Endothelial cell of umbilical vein (primary cell): ENCODE data around the gene TCF20. TPM values are rescaled to one million over a fixed set of nuclear protein-coding genes. Genes with fewer than 3 reads are reported as not detected.

Experiments
- Bru-seq: library from RNA; stranded (reverse); fragments of 400-500 nt; gene quantifications from one replicate; lab custom pipeline; 2021; lab: Mats Ljungman, UMichigan
- BruChase-seq, 2 experiments: library from RNA; stranded (reverse); fragments of 400-500 nt; gene quantifications; one replicate each; lab custom pipeline; 2021; lab: Mats Ljungman, UMichigan
- BruUV-seq: library from RNA; stranded (reverse); fragments of 400-500 nt; replicated peaks from 2 replicates; lab custom pipeline; 2021; lab: Mats Ljungman, UMichigan
- CTCF ChIA-PET: fragments of 300-600, 350-600 bp; sonication (Branson Sonifier 250); formaldehyde crosslinking; loops from one replicate; lab custom pipeline; 2021; ENCODE audit warnings: antibody characterized with exemption, inconsistent platforms; lab: Charles Lee
- POLR2A ChIA-PET: fragments of 300-600, 350-600 bp; sonication (Branson Sonifier 250); formaldehyde crosslinking; loops from one replicate; lab custom pipeline; 2021; ENCODE audit warnings: antibody characterized with exemption, inconsistent platforms; lab: Charles Lee
- DNase-seq: peaks from one replicate; pipeline ENCODE4 v3.0.0-alpha.2; 2011; ENCODE audit warnings: low read depth, low spot score
- FAIRE-seq: peaks from 2 replicates; lab custom pipeline; 2011; peaks lifted over from hg19 to GRCh38; lab: Jason Lieb, UNC
- H2AFZ ChIP-seq: 2 replicates; pipeline ENCODE4 v1.6.0; 2012; ENCODE audit warnings: low read depth, low read length, control low read depth, inconsistent platforms
- H3K27ac ChIP-seq: 2 replicates; pipeline ENCODE4 v1.5.1; 2011; ENCODE audit warnings: low read depth, mild to moderate bottlenecking, control low read depth, low read length, moderate library complexity; ENCODE audit not compliant: insufficient read depth
- H3K27me3 ChIP-seq, 2 experiments: 2 replicates each; pipeline versions ENCODE4 v1.6.0 to v1.6.1; 2011; ENCODE audit warnings: low read length in 2 of 2, mixed read lengths in 1 of 2; ENCODE audit not compliant: control insufficient read depth in 2 of 2, insufficient read depth in 2 of 2
- H3K36me3 ChIP-seq, 2 experiments: 2 replicates in 1 of 2; 3 replicates in 1 of 2; pipeline ENCODE4 v1.5.1; 2011; ENCODE audit warnings: low read length in 2 of 2, mild to moderate bottlenecking in 1 of 2, moderate library complexity in 1 of 2; ENCODE audit not compliant: control insufficient read depth in 2 of 2, insufficient read depth in 2 of 2; ENCODE audit errors: extremely low read depth in 1 of 2
- H3K4me1 ChIP-seq: 3 replicates; pipeline ENCODE4 v1.5.1; 2011; ENCODE audit warnings: mild to moderate bottlenecking, low read length; ENCODE audit not compliant: control insufficient read depth, insufficient read depth; ENCODE audit errors: extremely low read depth
- H3K4me2 ChIP-seq: 2 replicates; pipeline ENCODE4 v1.6.1; 2011; ENCODE audit warnings: low read length, control low read depth, mixed read lengths; ENCODE audit not compliant: insufficient read depth
- H3K4me3 ChIP-seq, 3 experiments: fragments of 200-600 bp in 1 of 3; sonication (generic), shearing (Covaris generic) in 1 of 3; replicated peaks in 1 of 3; 2 replicates each; pipeline ENCODE4 v1.5.1; 2011 to 2016; ENCODE audit warnings: control low read depth in 3 of 3, low read length in 3 of 3, mild to moderate bottlenecking in 2 of 3, inconsistent platforms in 1 of 3, low read depth in 1 of 3, moderate library complexity in 1 of 3; ENCODE audit not compliant: insufficient read depth in 1 of 3
- H3K79me2 ChIP-seq: 2 replicates; pipeline ENCODE4 v1.6.0; 2012; ENCODE audit warnings: low read length, inconsistent platforms; ENCODE audit not compliant: control insufficient read depth, insufficient read depth
- H3K9ac ChIP-seq: replicated peaks from 2 replicates; pipeline ENCODE3; 2011; ENCODE audit warnings: low read length, control low read depth; ENCODE audit not compliant: insufficient read depth; ENCODE audit errors: extremely low read depth
- H3K9me1 ChIP-seq: replicated peaks from 3 replicates; pipeline ENCODE4 v1.6.0; 2011; ENCODE audit warnings: mild to moderate bottlenecking, low read length; ENCODE audit not compliant: control insufficient read depth, insufficient read depth; ENCODE audit errors: extremely low read depth
- H3K9me3 ChIP-seq: replicated peaks from 2 replicates; pipeline ENCODE4 v1.5.1; 2012; ENCODE audit warnings: low read length, inconsistent platforms; ENCODE audit not compliant: control insufficient read depth, insufficient read depth
- H4K20me1 ChIP-seq: replicated peaks from 2 replicates; pipeline ENCODE3; 2011; ENCODE audit warnings: mild to moderate bottlenecking, low read length; ENCODE audit not compliant: control insufficient read depth, insufficient read depth; ENCODE audit errors: extremely low read depth
- EZH2 ChIP-seq: IDR thresholded peaks from 2 replicates; pipeline ENCODE4 v1.6.1; 2012; ENCODE audit warnings: borderline replicate concordance, low read depth, mild to moderate bottlenecking, moderate library complexity, low read length, inconsistent platforms; ENCODE audit not compliant: severe bottlenecking
- FOS ChIP-seq: IDR thresholded peaks from 2 replicates; pipeline ENCODE4 v1.6.1; 2011; ENCODE audit warnings: mild to moderate bottlenecking, low read length, moderate library complexity, borderline replicate concordance; ENCODE audit not compliant: insufficient read depth
- GATA2 ChIP-seq: IDR thresholded peaks from 2 replicates; pipeline ENCODE4 v1.7.0; 2011; ENCODE audit warnings: low read depth, mild to moderate bottlenecking, moderate library complexity, mixed read lengths, low read length; ENCODE audit not compliant: insufficient read length, insufficient read depth
- JUN ChIP-seq: IDR thresholded peaks from 2 replicates; pipeline ENCODE4 v1.6.1; 2011; ENCODE audit warnings: borderline replicate concordance, low read depth; ENCODE audit not compliant: insufficient read length, insufficient read depth
- MYC ChIP-seq: IDR thresholded peaks from one replicate; pipeline ENCODE4 v1.6.1; 2011; ENCODE audit warnings: mild to moderate bottlenecking, low read depth, low read length
- POLR2A ChIP-seq: IDR thresholded peaks from 2 replicates; pipeline ENCODE4 v1.6.1; 2012; ENCODE audit warnings: low read depth, mild to moderate bottlenecking, control low read depth, low read length
- POLR2AphosphoS5 ChIP-seq: IDR thresholded peaks from 2 replicates; pipeline ENCODE4 v1.6.1; 2012; ENCODE audit warnings: low read depth, mild to moderate bottlenecking, control low read depth, low read length, moderate library complexity; ENCODE audit not compliant: insufficient read depth
- dilution Hi-C: fragments of 300-500 bp; cut with MboI; formaldehyde crosslinking; loops from one replicate; pipeline ENCODE4 v1.15.0; 2019; ENCODE audit warnings: low sequenced_read_pairs; ENCODE audit not compliant: extremely low pct_ligation_motif_present
- intact Hi-C: fragments of 100-400 bp; cut with micrococcal nuclease; formaldehyde crosslinking; loops from one replicate; pipeline ENCODE4 v1.10.0; 2022
- long read RNA-seq: library from polyadenylated mRNA; stranded (forward); transcript quantifications from one replicate; pipeline ENCODE4 v2.0.0, GENCODE V29; 2021
- polyA minus RNA-seq, 3 experiments: library from RNA; depleted of rRNA, polyadenylated mRNA; stranded (reverse); fragments of >200 nt; gene quantifications; 1 replicate in 1 of 3; 2 replicates in 2 of 3; pipeline ENCODE4 v1.2.3, GENCODE V29; 2011
- polyA plus RNA-seq, 4 experiments: library from polyadenylated mRNA; depleted of rRNA in 3 of 4; stranded (reverse) in 3 of 4; unstranded in 1 of 4; fragments of >200 nt; gene quantifications; 2 replicates each; pipeline versions ENCODE4 v1.2.1 to v1.2.3, GENCODE V29; 2011 to 2012; ENCODE audit warnings: missing spikeins in 1 of 4
- total RNA-seq: library from RNA; stranded (reverse); gene quantifications from 2 replicates; pipeline ENCODE4 v1.2.3, GENCODE V29; 2021
- TF ChIP-seq, protein P1 (sequence below): IDR thresholded peaks from 2 replicates; pipeline ENCODE4 v1.6.1; 2011; ENCODE audit not compliant: insufficient read depth, insufficient read length
- TF ChIP-seq, protein P2 (sequence below), 2 donors: IDR thresholded peaks; 1 replicate in 1 of 2; 2 replicates in 1 of 2; pipeline ENCODE4 v1.5.1; 2011; ENCODE audit warnings: low read length in 2 of 2, mild to moderate bottlenecking in 2 of 2, moderate library complexity in 2 of 2, control low read depth in 1 of 2, inconsistent platforms in 1 of 2, low read depth in 1 of 2; ENCODE audit not compliant: insufficient read depth in 1 of 2; ENCODE audit errors: extremely low read depth in 1 of 2

The TCF20 gene
- total RNA-seq (36.7 and 38.3 TPM in 2 replicates), polyA plus RNA-seq (9.9 and 11.2 TPM in 2 replicates), polyA minus RNA-seq (38.9 and 39.0 TPM in 2 replicates), Bru-seq, nascent RNA (percentile 77 among the genes with signal in this experiment), BruChase-seq, experiment 1, labeled RNA remaining after a 6-hour chase (percentile 75 among the genes with signal in this experiment), BruChase-seq, experiment 2, labeled RNA remaining after a 2-hour chase (percentile 75 among the genes with signal in this experiment)
- 16.7 and 17.2 TPM in 2 replicates for polyA plus RNA-seq (2011; cell fraction: cytosol; rRNA removed)
- polyA plus RNA-seq (2011; cell fraction: nucleus; rRNA removed), result 16.8 and 19.1 TPM in 2 replicates
- polyA plus RNA-seq (2012), result 11.7 and 12.0 TPM in 2 replicates
- 32.2 TPM for polyA minus RNA-seq (2011; cell fraction: cytosol; rRNA and poly(A)+ RNA removed)
- polyA minus RNA-seq (2011; cell fraction: nucleus; rRNA and poly(A)+ RNA removed), result 21.5 and 24.5 TPM in 2 replicates
- long read RNA-seq, full-length matches to known transcripts, result 3 of 11 reads
- long read RNA-seq, partial matches to known transcripts, result 0 of 11 reads
- long read RNA-seq, other reads (novel, unspliced or antisense), result 8 of 11 reads

DNA sequence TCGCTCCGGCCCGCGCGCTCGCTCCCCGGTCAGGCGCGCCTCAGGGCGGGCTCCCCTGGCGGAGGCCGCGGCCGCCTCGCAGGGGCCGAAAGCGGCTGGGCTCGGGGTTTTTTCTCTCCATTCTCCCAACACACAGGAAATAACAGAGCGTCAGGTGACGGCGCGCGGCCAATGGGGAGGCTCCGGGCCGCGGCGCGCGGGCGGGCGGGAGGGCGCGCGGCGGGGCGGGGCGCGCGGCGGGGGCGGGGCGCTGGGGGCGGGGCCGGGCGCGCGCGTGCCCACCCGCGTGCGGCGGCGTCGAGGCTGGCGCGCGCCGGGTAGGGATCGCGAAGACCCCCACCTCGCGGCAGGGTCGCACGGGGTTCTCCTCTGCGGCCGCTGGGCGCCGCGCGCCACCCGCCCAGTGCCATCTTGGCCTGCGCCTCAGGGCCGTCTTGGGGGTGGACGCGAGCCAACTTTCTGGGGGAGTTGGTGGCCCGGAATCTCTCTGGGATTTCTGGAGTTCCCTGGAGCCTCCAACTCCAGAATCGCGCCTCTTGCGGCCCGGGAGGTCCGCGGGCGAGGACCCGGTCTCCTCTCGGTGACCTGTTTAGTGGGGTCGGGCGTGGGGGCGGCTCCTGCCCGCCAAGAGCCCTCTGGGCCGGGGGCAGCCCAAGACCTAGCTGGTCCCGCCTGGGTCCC, at the start of gene TCF20:
Gene TCF20 (minus strand): TSS at position 144 of the 681 bp plus-strand sequence. CDS start 55,348 bp downstream, outside the sequence.
- Histone ChIP-seq H2AFZ (peak within 1 kb of the TSS; percentile 80), H3K9me1 (no peaks in the 10 kb centered on the region), H3K4me2 (peak within 1 kb of the TSS; percentile 88), H3K79me2 (peaks cover 42% of the 10 kb centered on the region), H3K36me3 (no peaks in the 10 kb centered on the region), H3K27me3 (no peaks in the 10 kb centered on the region), H3K4me3 (peak within 1 kb of the TSS; percentile 61 to 99 (median 74)), H4K20me1 (peaks cover under 1% of the 10 kb centered on the region), H3K27ac (peak within 1 kb of the TSS; percentile 48), H3K9ac (peak within 1 kb of the TSS; percentile 82), H3K4me1 (peaks cover 7% of the 10 kb centered on the region), H3K9me3 (no peaks in the 10 kb centered on the region)
- DNase-seq (peak; percentile 56), FAIRE-seq (peak; percentile 58)
- CTCF ChIA-PET, result no interaction called here
- dilution Hi-C loops, result no loop called here
- TF ChIP-seq FOS, result no peak
- BruUV-seq, result no TSS peak
- intact Hi-C loops, result loop anchor here (5.0 to 10.0 kb wide), 2 partner anchors 98 to 164 kb away; partner anchors contain the start of gene NFAM1
- POLR2A ChIA-PET, result interaction anchor here (0.6 kb wide), 1 partner anchor 321 kb away, joined by 3 read pairs; no protein-coding TSS in a partner anchor

DNA sequence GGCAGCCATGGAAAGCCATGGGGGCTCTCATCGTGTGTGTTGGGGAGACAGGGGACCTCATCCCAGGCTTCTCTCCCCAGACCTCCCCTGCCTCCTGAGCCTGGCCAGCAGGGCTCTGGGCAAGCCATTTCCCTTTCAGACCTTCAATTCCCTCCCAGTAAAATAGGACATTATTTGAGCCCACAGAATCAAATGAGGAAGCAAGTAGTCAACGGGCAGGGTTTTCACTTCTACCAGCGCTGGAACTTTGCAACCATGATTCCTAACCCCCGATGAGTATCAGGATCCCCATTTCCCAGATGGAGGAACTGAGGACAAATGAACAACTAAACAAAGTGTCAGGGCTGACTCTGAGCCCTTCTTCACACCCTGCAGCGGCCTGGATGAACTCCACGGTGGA, 48.9 kb upstream of the TCF20 start:
- Histone ChIP-seq H3K4me2 (no peak overlapping the region), H4K20me1 (no peaks in the 10 kb centered on the region), H3K79me2 (no peaks in the 10 kb centered on the region), H2AFZ (no peak overlapping the region), H3K27ac (no peak overlapping the region), H3K9me3 (no peaks in the 10 kb centered on the region), H3K27me3 (no peaks in the 10 kb centered on the region), H3K9me1 (no peaks in the 10 kb centered on the region), H3K9ac (no peak overlapping the region), H3K4me3 (no peak overlapping the region), H3K36me3 (no peaks in the 10 kb centered on the region), H3K4me1 (no peaks in the 10 kb centered on the region)
- DNase-seq, result no peak
- no peak for FAIRE-seq
- ChIA-PET CTCF (no interaction called here), POLR2A (no interaction called here)
- TF ChIP-seq POLR2AphosphoS5 (no peak), MYC (no peak), JUN (no peak), GATA2 (no peak), EZH2 (no peak), POLR2A (no peak), FOS (no peak)
- TF ChIP-seq, protein P1, sequence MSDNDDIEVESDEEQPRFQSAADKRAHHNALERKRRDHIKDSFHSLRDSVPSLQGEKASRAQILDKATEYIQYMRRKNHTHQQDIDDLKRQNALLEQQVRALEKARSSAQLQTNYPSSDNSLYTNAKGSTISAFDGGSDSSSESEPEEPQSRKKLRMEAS, result no peak
- TF ChIP-seq, protein P2, sequence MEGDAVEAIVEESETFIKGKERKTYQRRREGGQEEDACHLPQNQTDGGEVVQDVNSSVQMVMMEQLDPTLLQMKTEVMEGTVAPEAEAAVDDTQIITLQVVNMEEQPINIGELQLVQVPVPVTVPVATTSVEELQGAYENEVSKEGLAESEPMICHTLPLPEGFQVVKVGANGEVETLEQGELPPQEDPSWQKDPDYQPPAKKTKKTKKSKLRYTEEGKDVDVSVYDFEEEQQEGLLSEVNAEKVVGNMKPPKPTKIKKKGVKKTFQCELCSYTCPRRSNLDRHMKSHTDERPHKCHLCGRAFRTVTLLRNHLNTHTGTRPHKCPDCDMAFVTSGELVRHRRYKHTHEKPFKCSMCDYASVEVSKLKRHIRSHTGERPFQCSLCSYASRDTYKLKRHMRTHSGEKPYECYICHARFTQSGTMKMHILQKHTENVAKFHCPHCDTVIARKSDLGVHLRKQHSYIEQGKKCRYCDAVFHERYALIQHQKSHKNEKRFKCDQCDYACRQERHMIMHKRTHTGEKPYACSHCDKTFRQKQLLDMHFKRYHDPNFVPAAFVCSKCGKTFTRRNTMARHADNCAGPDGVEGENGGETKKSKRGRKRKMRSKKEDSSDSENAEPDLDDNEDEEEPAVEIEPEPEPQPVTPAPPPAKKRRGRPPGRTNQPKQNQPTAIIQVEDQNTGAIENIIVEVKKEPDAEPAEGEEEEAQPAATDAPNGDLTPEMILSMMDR (IDR thresholded peaks at IDR 0.05; ENCODE audit: extremely low read depth in 1 of 2, insufficient read depth in 1 of 2, low read depth in 1 of 2, low read length in 2 of 2), result no peak
- dilution Hi-C loops (no loop called here), intact Hi-C loops (no loop called here)
- no TSS peak for BruUV-seq
